GM18502 (cell line): ENCODE results near the gene GPR12.
A peak's percentile ranks its signal among the peaks of the same experiment; 100 is the strongest.
"Not testable (repeated sequence)": the region's sequence is repeated elsewhere in the genome, so short reads cannot be mapped to it uniquely, and the experiment has no call there.

ENCODE experiments used
- ATAC-seq: cut with Tn5 transposase; IDR thresholded peaks from one replicate; pipeline ENCODE4 v1.9.1; 2021; ENCODE audit warnings: mild to moderate bottlenecking; ENCODE audit not compliant: unreplicated experiment, poor library complexity

GPR12 gene

DNA sequence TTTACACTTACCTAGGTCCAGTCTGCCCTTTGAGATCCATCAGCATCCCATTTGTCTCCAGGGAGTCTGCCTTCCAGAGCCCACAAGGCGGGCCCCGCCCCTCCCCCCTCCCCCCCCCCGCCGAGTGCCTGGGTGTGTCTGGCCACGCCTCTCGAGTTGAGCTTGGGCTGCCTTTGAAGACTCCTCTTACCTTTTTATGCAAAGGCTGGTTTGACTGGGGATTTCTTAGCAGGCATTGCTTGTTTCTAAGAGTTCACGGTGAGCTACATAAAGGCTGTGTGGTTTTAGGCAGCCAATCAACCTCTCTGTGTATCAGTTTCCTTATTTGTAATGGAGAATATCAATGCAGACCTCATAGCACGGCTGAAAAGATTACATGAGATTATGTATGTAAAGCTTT is 11.3 kb downstream of the GPR12 start:
- ATAC-seq, result no peak

- no peak for ATAC-seq
These were observed 12.9 kb downstream of the GPR12 start for GRCh38 chr13:26747706-26748105.

- ATAC-seq, result no peak
These were observed 16.6 kb downstream of the GPR12 start for GRCh38 chr13:26743971-26744370.

GRCh38 chr13:26742691-26743358 is 17.8 kb downstream of the GPR12 start:
- ATAC-seq, result no peak

GRCh38 chr13:26735677-26736076 is 24.9 kb downstream of the GPR12 start:
- no peak for ATAC-seq

GRCh38 chr13:26727633-26728032 is 33.0 kb downstream of the GPR12 start:
- ATAC-seq, result no peak

- ATAC-seq, result no peak
These were observed 33.5 kb downstream of the GPR12 start for GRCh38 chr13:26727122-26727521.

DNA sequence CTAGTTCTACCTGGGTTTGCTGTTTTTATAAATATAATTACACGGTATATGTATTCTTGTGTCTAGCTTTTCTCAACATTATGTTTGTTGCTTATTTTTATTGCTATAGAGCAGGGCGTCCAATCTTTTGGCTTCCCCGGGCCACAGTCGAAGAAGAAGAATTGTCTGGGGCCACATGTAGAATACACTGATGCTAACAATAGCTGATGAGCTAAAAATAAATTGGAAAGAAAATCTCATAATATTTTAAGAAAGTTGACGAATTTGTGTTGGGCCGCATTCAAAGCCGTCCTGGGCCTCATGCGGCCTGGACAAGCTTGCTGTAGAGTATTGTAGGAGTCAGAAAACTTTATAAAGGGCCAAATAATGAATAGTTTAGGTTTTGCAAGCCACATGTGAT is 33.9 kb downstream of the GPR12 start:
- no peak for ATAC-seq

DNA sequence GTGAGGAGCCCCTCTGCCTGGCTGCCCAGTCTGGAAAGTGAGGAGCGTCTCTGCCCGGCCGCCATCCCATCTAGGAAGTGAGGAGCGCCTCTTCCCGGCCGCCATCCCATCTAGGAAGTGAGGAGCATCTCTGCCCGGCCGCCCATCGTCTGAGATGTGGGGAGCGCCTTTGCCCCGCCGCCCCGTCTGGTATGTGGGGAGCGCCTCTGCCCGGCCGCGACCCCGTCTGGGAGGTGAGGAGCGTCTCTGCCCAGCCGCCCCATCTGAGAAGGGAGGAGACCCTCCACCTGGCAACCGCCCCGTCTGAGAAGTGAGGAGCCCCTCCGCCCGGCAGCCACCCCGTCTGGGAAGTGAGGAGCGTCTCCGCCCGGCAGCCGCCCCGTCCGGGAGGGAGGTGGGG is 37.0 kb downstream of the GPR12 start:
- not testable (repeated sequence) for ATAC-seq

DNA sequence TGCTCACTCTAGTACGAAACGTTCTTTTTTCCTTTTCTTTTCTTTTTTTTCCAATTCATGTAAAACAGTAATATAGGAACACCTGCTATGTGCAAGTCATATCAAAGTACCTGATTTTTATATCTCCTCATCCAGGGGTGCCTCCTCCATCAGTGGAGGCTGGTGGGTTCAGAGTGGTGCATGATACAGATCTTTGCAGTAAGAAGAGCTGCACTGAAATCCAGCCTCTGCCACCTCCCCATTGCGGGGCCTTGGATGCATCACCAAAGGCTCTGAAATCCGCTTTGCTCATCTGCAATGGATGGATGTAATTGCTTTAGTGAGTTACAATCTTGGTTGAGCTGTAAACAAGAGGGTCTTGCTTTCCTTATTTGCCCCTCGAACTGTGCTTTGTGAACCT is 38.3 kb downstream of the GPR12 start:
- no peak for ATAC-seq

GRCh38 chr13:26721251-26722121 is 39.1 kb downstream of the GPR12 start:
- peak; percentile 58 for ATAC-seq

- ATAC-seq, result no peak
These were observed 41.1 kb downstream of the GPR12 start for GRCh38 chr13:26719356-26719945.

DNA sequence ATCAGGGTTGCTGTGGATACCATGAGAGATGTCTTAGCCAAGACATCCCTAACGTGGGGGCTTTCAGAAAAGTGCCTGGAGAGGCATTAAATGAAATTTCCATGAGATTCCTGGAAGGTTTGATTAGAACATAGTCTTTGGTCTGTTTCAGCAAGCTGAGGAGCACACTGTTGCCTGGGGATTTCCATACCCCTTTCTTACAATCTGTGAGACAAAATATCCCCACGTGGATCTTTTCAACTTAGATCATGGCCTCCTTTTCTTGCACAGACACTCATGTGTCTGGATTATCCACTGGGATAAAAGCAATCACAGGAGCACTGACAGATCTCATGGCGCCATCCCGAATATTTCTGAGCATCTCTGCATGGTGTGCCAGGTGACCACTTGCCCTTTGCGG is 41.7 kb downstream of the GPR12 start:
- no peak for ATAC-seq

- no peak for ATAC-seq
These were observed 42.4 kb downstream of the GPR12 start for GRCh38 chr13:26718146-26718545.

- ATAC-seq, result no peak
These were observed 43.6 kb downstream of the GPR12 start for GRCh38 chr13:26716984-26717383.

GRCh38 chr13:26713341-26713740 is 47.2 kb downstream of the GPR12 start:
- ATAC-seq, result no peak

GRCh38 chr13:26711211-26711610 is 49.4 kb downstream of the GPR12 start:
- ATAC-seq, result no peak

GRCh38 chr13:26710166-26710565 is 50.4 kb downstream of the GPR12 start:
- ATAC-seq, result no peak

- ATAC-seq, result no peak
These were observed 51.1 kb downstream of the GPR12 start for GRCh38 chr13:26709461-26709860.

DNA sequence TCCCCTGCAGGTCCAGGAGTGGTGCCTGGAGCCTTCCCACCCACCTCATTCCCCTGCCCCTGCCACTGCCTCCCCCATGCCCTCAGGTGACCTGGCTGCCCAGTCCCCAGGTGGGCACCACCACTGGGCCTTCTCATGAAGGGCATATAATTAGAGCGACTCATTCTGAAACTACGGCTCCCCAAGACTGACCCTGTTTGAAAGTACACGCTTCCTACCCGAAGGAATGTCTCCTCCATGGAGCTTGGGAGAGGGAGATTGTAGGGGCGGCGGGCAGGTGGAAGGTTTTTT is 52.6 kb downstream of the GPR12 start:
- ATAC-seq, result no peak

DNA sequence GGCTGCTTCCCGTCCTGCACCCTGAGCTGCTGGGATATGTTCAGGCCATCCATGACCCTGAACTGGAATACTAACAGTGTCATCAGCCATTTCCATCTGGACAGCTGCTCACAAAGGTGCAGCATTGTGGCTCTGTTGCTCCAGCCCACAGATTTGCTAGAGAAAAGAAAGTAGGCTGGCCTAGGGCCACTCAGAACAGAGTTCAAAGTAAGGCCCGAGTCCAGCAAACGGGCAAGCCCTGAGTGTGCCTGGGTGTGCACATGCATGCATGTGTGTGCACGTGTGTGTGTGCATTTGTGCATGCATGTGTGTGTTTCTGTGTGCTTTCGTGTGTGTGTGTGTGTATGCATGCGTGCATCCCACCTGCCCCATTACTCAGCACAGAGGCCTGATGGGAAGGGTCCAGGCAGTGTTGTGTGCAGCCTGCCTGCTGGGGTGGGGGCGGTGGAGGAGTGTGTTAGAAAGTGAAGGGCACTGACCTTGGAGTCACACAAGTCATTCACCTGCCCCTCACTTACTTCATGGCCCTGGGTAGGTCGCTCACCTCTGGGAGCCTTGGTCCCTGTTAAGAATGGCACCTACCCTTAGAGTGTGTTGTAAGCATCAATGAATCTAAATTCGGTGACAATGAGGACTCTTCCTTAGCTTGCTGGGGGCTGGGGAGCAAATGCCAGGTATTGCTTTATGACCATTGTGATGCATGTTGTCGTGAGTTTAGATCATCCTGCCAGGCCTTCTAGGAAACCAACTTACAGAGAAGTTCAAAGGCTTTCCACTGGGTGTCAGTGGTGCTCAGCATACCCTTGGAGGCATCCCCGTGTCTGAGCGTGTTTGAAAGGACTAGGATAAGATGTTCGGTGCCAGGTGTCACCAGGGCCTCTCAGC is 53.2 kb downstream of the GPR12 start:
- ATAC-seq, result peak; percentile 64
